ENCODE results near the gene RASSF6.

Gene RASSF6

GRCh38 chr4:73619346-73619745, 890 bp downstream of the RASSF6 start:
- H3K27me3 ChIP-seq (ENCODE audit: insufficient read depth, poor library complexity, severe bottlenecking) = peaks cover 6% of the 10 kb centered on the region
- H3K4me3 ChIP-seq (replicated peaks; ENCODE audit: insufficient read depth, low read length) = no peak overlapping the region
- TF ChIP-seq SPI1 (IDR thresholded peaks at IDR 0.05; ENCODE audit: borderline replicate concordance, low read depth) (no peak), REST (IDR thresholded peaks at IDR 0.05; ENCODE audit: insufficient replicate concordance, low read depth) (no peak), CTCF (IDR thresholded peaks at IDR 0.05; ENCODE audit: insufficient read depth, low read length) (no peak), POLR2AphosphoS5 (IDR thresholded peaks at IDR 0.05; ENCODE audit: low read depth) (no peak), GABPA (IDR thresholded peaks at IDR 0.05; ENCODE audit: low read depth) (no peak)
- no peak overlapping the region for H3K27ac ChIP-seq (replicated peaks)
- DNase-seq (ENCODE audit: low read depth in 1 of 2, low spot score in 1 of 2) = no peak

GRCh38 chr4:73617256-73617655, 3.0 kb downstream of the RASSF6 start:
- H3K27me3 ChIP-seq (ENCODE audit: insufficient read depth, poor library complexity, severe bottlenecking) = peaks cover 6% of the 10 kb centered on the region
- DNase-seq (ENCODE audit: low read depth in 1 of 2, low spot score in 1 of 2) = no peak
- H3K27ac ChIP-seq (replicated peaks) = no peak overlapping the region
- no peak for TF ChIP-seq POLR2AphosphoS5 (IDR thresholded peaks at IDR 0.05; ENCODE audit: low read depth)
- TF ChIP-seq CTCF (IDR thresholded peaks at IDR 0.05; ENCODE audit: insufficient read depth, low read length) = no peak
- TF ChIP-seq SPI1 (IDR thresholded peaks at IDR 0.05; ENCODE audit: borderline replicate concordance, low read depth) = no peak
- TF ChIP-seq GABPA (IDR thresholded peaks at IDR 0.05; ENCODE audit: low read depth) = no peak
- no peak for TF ChIP-seq REST (IDR thresholded peaks at IDR 0.05; ENCODE audit: insufficient replicate concordance, low read depth)
- no peak overlapping the region for H3K4me3 ChIP-seq (replicated peaks; ENCODE audit: insufficient read depth, low read length)

GRCh38 chr4:73615613-73616012, 4.6 kb downstream of the RASSF6 start:
- Histone ChIP-seq H3K4me3 (replicated peaks; ENCODE audit: insufficient read depth, low read length) (no peak overlapping the region), H3K27ac (replicated peaks) (no peak overlapping the region), H3K27me3 (ENCODE audit: insufficient read depth, poor library complexity, severe bottlenecking) (peaks cover 6% of the 10 kb centered on the region)
- no peak for TF ChIP-seq REST (IDR thresholded peaks at IDR 0.05; ENCODE audit: insufficient replicate concordance, low read depth)
- no peak for TF ChIP-seq CTCF (IDR thresholded peaks at IDR 0.05; ENCODE audit: insufficient read depth, low read length)
- no peak for DNase-seq (ENCODE audit: low read depth in 1 of 2, low spot score in 1 of 2)
